CD4-positive, alpha-beta T cell (primary cell): ENCODE measurements around the gene CIRBP. TPM values are rescaled to one million over a fixed set of nuclear protein-coding genes. Genes with fewer than 3 reads are reported as not detected.

Experiments
- ATAC-seq: fragments of 200-7000 bp; cut with Tn5 transposase; one replicate; pipeline ENCODE4 v1.10.0; 2022; ENCODE audit warnings: mild to moderate bottlenecking; ENCODE audit not compliant: poor library complexity
- CTCF ChIA-PET: fragments of 350-600 bp; sonication (Branson Sonifier 250); formaldehyde crosslinking; loops from one replicate; lab custom pipeline; 2021; ENCODE audit warnings: antibody characterized with exemption, inconsistent platforms; lab: Charles Lee
- POLR2A ChIA-PET: fragments of 350-600 bp; sonication (Branson Sonifier 250); formaldehyde crosslinking; loops from one replicate; lab custom pipeline; 2021; ENCODE audit warnings: antibody characterized with exemption, inconsistent platforms; lab: Charles Lee
- DNase-seq, 14 experiments: peaks; one replicate each; pipeline ENCODE4 v3.0.0-alpha.2; 2013 to 2020; ENCODE audit warnings: mixed read lengths in 2 of 14
- H3K27ac ChIP-seq, 2 donors: one replicate each; pipeline versions ENCODE4 v1.5.1 to v1.7.0; 2013; ENCODE audit warnings: low read length in 2 of 2, low read depth in 1 of 2, mild to moderate bottlenecking in 1 of 2
- H3K27me3 ChIP-seq, 2 experiments: 1 replicate in 1 of 2; 2 replicates in 1 of 2; pipeline versions ENCODE4 v1.6.1 to v1.7.0; 2013; ENCODE audit warnings: low read length in 2 of 2, control low read depth in 1 of 2, mild to moderate bottlenecking in 1 of 2, moderate library complexity in 1 of 2; ENCODE audit not compliant: insufficient read depth in 2 of 2, control insufficient read depth in 1 of 2
- H3K36me3 ChIP-seq: one replicate; pipeline ENCODE4 v1.6.1; 2013; ENCODE audit warnings: low read length, control low read depth; ENCODE audit not compliant: insufficient read depth
- H3K4me1 ChIP-seq: one replicate; pipeline ENCODE4 v1.6.1; 2013; ENCODE audit warnings: low read length, control low read depth; ENCODE audit not compliant: insufficient read depth
- H3K4me3 ChIP-seq: one replicate; pipeline ENCODE4 v1.5.1; 2013; ENCODE audit warnings: mild to moderate bottlenecking, low read length, moderate library complexity
- H3K9me3 ChIP-seq, 2 experiments: 1 replicate in 1 of 2; 2 replicates in 1 of 2; pipeline versions ENCODE4 v1.6.1 to v1.7.0; 2013; ENCODE audit warnings: low read length in 2 of 2, mild to moderate bottlenecking in 2 of 2, control low read depth in 1 of 2, moderate library complexity in 1 of 2; ENCODE audit not compliant: control insufficient read depth in 1 of 2, insufficient read depth in 1 of 2
- H3K27ac Mint-ChIP-seq: one replicate; pipeline ENCODE4 v1.8.0; 2020; ENCODE audit warnings: mixed read lengths
- H3K27me3 Mint-ChIP-seq: one replicate; pipeline ENCODE4 v1.8.0; 2021; ENCODE audit warnings: mixed read lengths
- H3K36me3 Mint-ChIP-seq: one replicate; pipeline ENCODE4 v1.8.0; 2021; ENCODE audit warnings: low read depth, mixed read lengths
- H3K4me1 Mint-ChIP-seq: one replicate; pipeline ENCODE4 v1.8.0; 2021; ENCODE audit warnings: low read depth, mixed read lengths
- H3K4me3 Mint-ChIP-seq: one replicate; pipeline ENCODE4 v1.8.0; 2020; ENCODE audit warnings: mild to moderate bottlenecking, mixed read lengths
- H3K9me3 Mint-ChIP-seq: one replicate; pipeline ENCODE4 v1.8.0; 2020; ENCODE audit warnings: mixed read lengths
- CTCF ChIP-seq: fragments of 200-600 bp; IDR thresholded peaks from one replicate; pipeline ENCODE4 v1.8.0; 2022; ENCODE audit warnings: antibody characterized with exemption, mild to moderate bottlenecking
- intact Hi-C, 2 experiments: fragments of 100-400 bp; cut with DNase I in 1 of 2; cut with micrococcal nuclease in 1 of 2; formaldehyde crosslinking; loops; one replicate each; pipeline versions ENCODE4 v1.15.1 to v1.9.0; 2023 to 2025; cut with DNase I, micrococcal nuclease
- total RNA-seq, 174 experiments: library from RNA in 2 of 174; stranded (reverse) in 2 of 174; gene quantifications; one replicate each; pipeline ENCODE4 v1.2.3 and lab custom pipeline; 2021 to 2026

Gene CIRBP
- total RNA-seq, 2 experiments from 2014 or later, result 614 to 628 TPM

- Histone ChIP-seq H3K9me3 (no peaks in the 10 kb centered on the region), H3K27ac (peak overlapping the region; percentile 98 to 99), H3K4me1 (peaks cover 94% of the 10 kb centered on the region), H3K4me3 (peak overlapping the region; percentile 56), H3K27me3 (no peaks in the 10 kb centered on the region), H3K36me3 (peaks cover 42% of the 10 kb centered on the region)
- intact Hi-C loops, result loop anchor here in 1 of 2 experiments (1.0 kb wide), 2 partner anchors 9 to 11 kb away; partner anchors contain the start of gene CIRBP
- DNase-seq (no peak), ATAC-seq (peak; percentile 3)
- Mint-ChIP-seq H3K4me3 (peak overlapping the region; percentile 91), H3K27ac (peak overlapping the region; percentile 95), H3K36me3 (peaks cover 51% of the 10 kb centered on the region), H3K4me1 (peaks cover 47% of the 10 kb centered on the region), H3K9me3 (no peaks in the 10 kb centered on the region), H3K27me3 (no peaks in the 10 kb centered on the region)
- ChIA-PET CTCF (interaction anchor here (1.5 kb wide), 1 partner anchor 14 kb away, joined by 7 read pairs; no protein-coding TSS in a partner anchor), POLR2A (interaction anchor here (1.0 to 7.1 kb wide), 6 partner anchors 7 to 15 kb away, joined by 3 to 117 read pairs (median 6); partner anchors contain the start of gene CIRBP)
- TF ChIP-seq CTCF, result no peak
These were observed 10.4 kb upstream of the CIRBP start for GRCh38 chr19:1258707-1259205.

GRCh38 chr19:1259206-1259875 lies 9.8 kb upstream of the CIRBP start:
- intact Hi-C loops, result loop anchor here in 1 of 2 experiments (1.0 kb wide), 2 partner anchors 10 kb away; partner anchors contain the start of gene CIRBP
- ATAC-seq, result peak; percentile 29
- CTCF ChIA-PET, result interaction anchor here (11.0 kb wide), 1 partner anchor 15 kb away, joined by 255 read pairs; no protein-coding TSS in a partner anchor
- POLR2A ChIA-PET, result interaction anchor here (1.5 to 10.3 kb wide), 6 partner anchors 7 to 16 kb away, joined by 4 to 193 read pairs (median 20); partner anchors contain the start of genes CIRBP and FAM174C
- Mint-ChIP-seq H3K36me3 (peaks cover 51% of the 10 kb centered on the region), H3K27ac (peak overlapping the region; percentile 95), H3K4me1 (peaks cover 47% of the 10 kb centered on the region), H3K27me3 (no peaks in the 10 kb centered on the region), H3K4me3 (peak overlapping the region; percentile 91), H3K9me3 (no peaks in the 10 kb centered on the region)
- Histone ChIP-seq H3K36me3 (peaks cover 38% of the 10 kb centered on the region), H3K9me3 (no peaks in the 10 kb centered on the region), H3K27me3 (no peaks in the 10 kb centered on the region), H3K4me3 (peak overlapping the region; percentile 56), H3K4me1 (peaks cover 88% of the 10 kb centered on the region), H3K27ac (peak overlapping the region; percentile 98 to 99)
- DNase-seq, result peak in 13 of 14 experiments; percentile 60 to 90 (median 67)
- no peak for TF ChIP-seq CTCF

GRCh38 chr19:1259876-1260748 lies 9.0 kb upstream of the CIRBP start:
- Histone ChIP-seq H3K27me3 (no peaks in the 10 kb centered on the region), H3K9me3 (no peaks in the 10 kb centered on the region), H3K4me3 (peak overlapping the region; percentile 56), H3K36me3 (peaks cover 30% of the 10 kb centered on the region), H3K4me1 (peaks cover 85% of the 10 kb centered on the region), H3K27ac (peak overlapping the region; percentile 98 to 99)
- TF ChIP-seq CTCF, result no peak
- ATAC-seq (peak; percentile 5), DNase-seq (peak in 7 of 14 experiments; percentile 38 to 83 (median 52))
- no peaks in the 10 kb centered on the region for H3K27me3 Mint-ChIP-seq
- H3K9me3 Mint-ChIP-seq, result no peaks in the 10 kb centered on the region
- intact Hi-C loops, result loop anchor here in 1 of 2 experiments (1.0 kb wide), 2 partner anchors 9 to 11 kb away; partner anchors contain the start of gene CIRBP
- ChIA-PET POLR2A (interaction anchor here (1.2 to 10.3 kb wide), 7 partner anchors 7 to 193 kb away, joined by 4 to 193 read pairs (median 13); partner anchors contain the start of genes ARHGAP45, CIRBP and FAM174C), CTCF (interaction anchor here (1.2 to 11.0 kb wide), 2 partner anchors 16 to 147 kb away, joined by 3 to 255 read pairs; no protein-coding TSS in a partner anchor)
- H3K36me3 Mint-ChIP-seq, result peaks cover 43% of the 10 kb centered on the region
- peak overlapping the region; percentile 92 for H3K4me3 Mint-ChIP-seq
- peak overlapping the region; percentile 95 for H3K27ac Mint-ChIP-seq
- H3K4me1 Mint-ChIP-seq, result peaks cover 43% of the 10 kb centered on the region
